Skeletal muscle satellite cell (primary cell): ENCODE results near the gene ZBTB47.

Experiments
- H3K27me3 ChIP-seq: 2 replicates; pipeline ENCODE4 v1.7.0; 2013; ENCODE audit warnings: low read length; ENCODE audit not compliant: control insufficient read depth, insufficient read depth
- H3K36me3 ChIP-seq: 2 replicates; pipeline ENCODE4 v1.7.0; 2013; ENCODE audit warnings: mild to moderate bottlenecking, control low read depth, low read length; ENCODE audit not compliant: insufficient read depth
- H3K4me1 ChIP-seq: 2 replicates; pipeline ENCODE4 v1.7.0; 2013; ENCODE audit warnings: low read length; ENCODE audit not compliant: control insufficient read depth, insufficient read depth
- H3K4me2 ChIP-seq: 2 replicates; pipeline ENCODE4 v1.7.0; 2013; ENCODE audit warnings: mild to moderate bottlenecking, low read length
- H3K4me3 ChIP-seq: 2 replicates; pipeline ENCODE4 v1.7.0; 2013; ENCODE audit warnings: low read length
- H3K9ac ChIP-seq: 2 replicates; pipeline ENCODE4 v1.7.0; 2013; ENCODE audit warnings: mild to moderate bottlenecking, low read depth, low read length, moderate library complexity
- H3K9me3 ChIP-seq: replicated peaks from 2 replicates; pipeline ENCODE4 v1.7.0; 2013; ENCODE audit warnings: mild to moderate bottlenecking, control low read depth, low read length

The ZBTB47 gene

GRCh38 chr3:42660898-42661297, 7.4 kb downstream of the ZBTB47 start:
- H3K4me1 ChIP-seq, result peaks cover 18% of the 10 kb centered on the region
- no peak overlapping the region for H3K9ac ChIP-seq
- no peak overlapping the region for H3K4me3 ChIP-seq
- H3K9me3 ChIP-seq, result no peaks in the 10 kb centered on the region
- H3K36me3 ChIP-seq, result peaks cover 42% of the 10 kb centered on the region
- H3K27me3 ChIP-seq, result no peaks in the 10 kb centered on the region
- H3K4me2 ChIP-seq, result no peak overlapping the region

GRCh38 chr3:42661593-42662022, 8.1 kb downstream of the ZBTB47 start:
- Histone ChIP-seq H3K9me3 (no peaks in the 10 kb centered on the region), H3K27me3 (no peaks in the 10 kb centered on the region), H3K36me3 (peaks cover 42% of the 10 kb centered on the region), H3K4me3 (no peak overlapping the region), H3K9ac (no peak overlapping the region), H3K4me2 (no peak overlapping the region), H3K4me1 (peaks cover 11% of the 10 kb centered on the region)

- H3K27me3 ChIP-seq, result no peaks in the 10 kb centered on the region
- no peak overlapping the region for H3K9ac ChIP-seq
- H3K9me3 ChIP-seq, result no peaks in the 10 kb centered on the region
- no peak overlapping the region for H3K4me2 ChIP-seq
- peaks cover 42% of the 10 kb centered on the region for H3K36me3 ChIP-seq
- peaks cover 10% of the 10 kb centered on the region for H3K4me1 ChIP-seq
- H3K4me3 ChIP-seq, result no peak overlapping the region
Measured at GRCh38 chr3:42662037-42662812, 8.7 kb downstream of the ZBTB47 start.

DNA sequence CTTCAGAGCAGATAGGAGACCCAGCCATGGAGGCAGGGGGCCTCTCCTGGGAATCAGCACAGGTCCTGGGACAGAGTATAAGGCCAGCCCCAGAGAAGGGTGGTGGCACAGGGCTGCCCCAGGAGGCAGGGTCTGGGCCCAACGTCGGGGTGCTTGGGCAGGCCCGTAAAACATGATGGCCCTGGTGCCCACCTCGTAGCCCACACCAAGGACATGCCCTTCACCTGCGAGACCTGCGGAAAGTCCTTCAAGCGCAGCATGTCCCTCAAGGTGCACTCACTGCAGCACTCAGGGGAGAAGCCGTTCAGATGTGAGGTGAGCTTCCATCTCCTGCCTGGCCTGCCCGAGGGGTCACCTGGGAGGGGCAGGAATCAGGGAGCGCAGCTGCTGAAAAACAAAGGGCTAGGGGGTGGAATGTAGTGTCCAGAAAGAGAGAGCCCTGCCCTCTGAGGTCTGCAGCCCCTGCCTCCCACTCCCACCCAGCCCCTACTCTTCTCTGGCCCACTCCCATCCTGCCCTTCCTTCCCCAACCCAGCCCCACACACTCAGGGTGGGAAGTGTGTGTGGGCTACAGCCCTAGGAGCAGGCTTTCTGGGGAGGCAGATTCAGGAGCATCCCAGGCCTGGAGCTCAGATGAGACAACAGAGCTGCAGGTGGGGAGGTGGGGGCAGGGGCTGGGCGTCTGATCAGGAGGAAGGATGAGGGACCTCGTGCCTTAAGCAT, 9.5 kb downstream of the ZBTB47 start:
- Histone ChIP-seq H3K4me2 (no peak overlapping the region), H3K36me3 (peaks cover 42% of the 10 kb centered on the region), H3K4me1 (peaks cover 10% of the 10 kb centered on the region), H3K9ac (no peak overlapping the region), H3K27me3 (no peaks in the 10 kb centered on the region), H3K4me3 (no peak overlapping the region), H3K9me3 (no peaks in the 10 kb centered on the region)

GRCh38 chr3:42663581-42664437, 10.3 kb downstream of the ZBTB47 start:
- H3K4me3 ChIP-seq, result no peak overlapping the region
- H3K9me3 ChIP-seq, result no peaks in the 10 kb centered on the region
- H3K4me1 ChIP-seq, result peaks cover 10% of the 10 kb centered on the region
- peaks cover 35% of the 10 kb centered on the region for H3K36me3 ChIP-seq
- H3K27me3 ChIP-seq, result no peaks in the 10 kb centered on the region
- no peak overlapping the region for H3K9ac ChIP-seq
- H3K4me2 ChIP-seq, result no peak overlapping the region

- Histone ChIP-seq H3K9ac (no peak overlapping the region), H3K4me2 (no peak overlapping the region), H3K9me3 (no peaks in the 10 kb centered on the region), H3K4me3 (no peak overlapping the region), H3K36me3 (peaks cover 33% of the 10 kb centered on the region), H3K27me3 (no peaks in the 10 kb centered on the region), H3K4me1 (peaks cover 9% of the 10 kb centered on the region)
Measured at GRCh38 chr3:42664438-42664803, 10.9 kb downstream of the ZBTB47 start.

DNA sequence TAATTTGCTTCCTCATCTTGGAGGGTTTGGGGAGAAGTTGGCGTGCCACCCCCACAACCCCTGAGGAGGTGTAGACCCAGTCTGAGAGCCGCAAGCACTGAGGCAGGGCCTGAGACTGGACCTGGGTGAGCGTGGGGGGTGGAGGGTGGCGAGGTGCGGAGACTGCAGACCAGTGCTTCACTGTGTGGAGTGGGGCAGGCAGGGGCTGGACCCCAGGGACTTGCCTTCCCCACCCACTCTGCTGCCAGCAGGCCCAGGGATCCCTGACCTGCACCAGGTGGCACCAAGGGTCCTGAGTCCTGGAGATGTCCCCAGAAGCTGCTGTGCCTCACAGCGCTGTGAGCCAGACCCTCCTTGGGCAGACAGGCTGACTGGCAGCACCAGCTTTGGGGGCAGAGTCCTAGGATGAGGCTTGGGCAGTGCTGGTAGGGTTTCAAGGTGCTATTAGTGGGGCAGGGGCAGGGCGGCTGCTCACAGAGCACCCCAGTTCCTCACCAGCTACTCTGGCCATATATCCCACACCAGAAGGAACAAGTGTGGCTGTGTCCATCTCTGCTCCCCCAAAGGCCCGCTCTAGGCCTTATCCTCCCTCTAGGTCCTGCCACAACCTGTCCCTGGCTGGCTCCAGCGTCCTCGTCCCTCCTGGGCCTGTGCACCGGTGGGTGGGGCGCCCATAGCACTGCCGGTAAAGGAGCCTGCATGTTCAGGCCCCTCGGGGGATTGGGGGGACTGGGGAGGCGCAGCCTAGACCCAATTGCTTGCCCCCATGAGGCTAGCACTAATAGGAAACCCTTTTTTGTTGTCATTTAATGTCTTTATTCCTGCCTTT, 11.8 kb downstream of the ZBTB47 start:
- Histone ChIP-seq H3K9me3 (no peaks in the 10 kb centered on the region), H3K4me3 (no peak overlapping the region), H3K4me1 (peaks cover under 1% of the 10 kb centered on the region), H3K27me3 (no peaks in the 10 kb centered on the region), H3K9ac (no peak overlapping the region), H3K36me3 (peaks cover 25% of the 10 kb centered on the region), H3K4me2 (no peak overlapping the region)

GRCh38 chr3:42666022-42666421, 12.5 kb downstream of the ZBTB47 start:
- Histone ChIP-seq H3K27me3 (no peaks in the 10 kb centered on the region), H3K4me3 (no peak overlapping the region), H3K4me1 (no peaks in the 10 kb centered on the region), H3K9ac (no peak overlapping the region), H3K4me2 (no peak overlapping the region), H3K9me3 (no peaks in the 10 kb centered on the region), H3K36me3 (peaks cover 18% of the 10 kb centered on the region)

- Histone ChIP-seq H3K4me1 (no peaks in the 10 kb centered on the region), H3K36me3 (peaks cover 12% of the 10 kb centered on the region), H3K4me2 (no peak overlapping the region), H3K4me3 (no peak overlapping the region), H3K9ac (no peak overlapping the region), H3K9me3 (no peaks in the 10 kb centered on the region), H3K27me3 (no peaks in the 10 kb centered on the region)
Measured at GRCh38 chr3:42666577-42666998, 13.1 kb downstream of the ZBTB47 start.

GRCh38 chr3:42667096-42667522, 13.6 kb downstream of the ZBTB47 start:
- Histone ChIP-seq H3K4me2 (no peak overlapping the region), H3K9me3 (no peaks in the 10 kb centered on the region), H3K4me3 (no peak overlapping the region), H3K36me3 (peaks cover 7% of the 10 kb centered on the region), H3K9ac (no peak overlapping the region), H3K27me3 (no peaks in the 10 kb centered on the region), H3K4me1 (no peaks in the 10 kb centered on the region)
